Muscle of back (tissue), 10 donors: Measurements from ENCODE around the gene NHP2. TPM values are rescaled to one million over a fixed set of nuclear protein-coding genes. Genes with fewer than 3 reads are reported as not detected.

ENCODE experiments used
- polyA plus RNA-seq, 10 donors: library from polyadenylated mRNA; unstranded; fragments of 120-200 nt; gene quantifications; one replicate each; pipeline ENCODE4 v1.2.1, GENCODE V29; 2013; ENCODE audit not compliant: insufficient read length in 10 of 10

Gene NHP2
- polyA plus RNA-seq, 10 donors, result 74.4 to 124 (median 92.2) TPM

Other genes starting within 250 kb of the NHP2 start
- not detected for gene PROP1, start 157.6 kb downstream of the NHP2 start, polyA plus RNA-seq
- 10 to 100 TPM; 15.8 to 23.7 (median 19.9) TPM for gene N4BP3, start 40.4 kb downstream of the NHP2 start, polyA plus RNA-seq
- gene RMND5B, start 22.9 kb downstream of the NHP2 start, polyA plus RNA-seq, result 10 to 100 TPM; 27.2 to 32.0 (median 29.8) TPM
- not detected for gene GMCL2, start 33.5 kb upstream of the NHP2 start, polyA plus RNA-seq
- 100 to 1,000 TPM in 2 of 10 donors, 10 to 100 TPM in 8; 72.5 to 124 (median 89.0) TPM for gene HNRNPAB, start 50.6 kb upstream of the NHP2 start, polyA plus RNA-seq
- gene PHYKPL, start 78.9 kb upstream of the NHP2 start, polyA plus RNA-seq, result 10 to 100 TPM; 37.0 to 91.0 (median 48.7) TPM